DMS79 (cell line): ENCODE measurements around the gene PQBP1.
"Not testable (repeated sequence)": the region's sequence is repeated elsewhere in the genome, so short reads cannot be mapped to it uniquely, and the experiment has no call there.

Experiments used
- DNase-seq: peaks from one replicate; lab custom pipeline; 2025; lab: John Stamatoyannopoulos, UW

Gene PQBP1, protein sequence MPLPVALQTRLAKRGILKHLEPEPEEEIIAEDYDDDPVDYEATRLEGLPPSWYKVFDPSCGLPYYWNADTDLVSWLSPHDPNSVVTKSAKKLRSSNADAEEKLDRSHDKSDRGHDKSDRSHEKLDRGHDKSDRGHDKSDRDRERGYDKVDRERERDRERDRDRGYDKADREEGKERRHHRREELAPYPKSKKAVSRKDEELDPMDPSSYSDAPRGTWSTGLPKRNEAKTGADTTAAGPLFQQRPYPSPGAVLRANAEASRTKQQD

DNA sequence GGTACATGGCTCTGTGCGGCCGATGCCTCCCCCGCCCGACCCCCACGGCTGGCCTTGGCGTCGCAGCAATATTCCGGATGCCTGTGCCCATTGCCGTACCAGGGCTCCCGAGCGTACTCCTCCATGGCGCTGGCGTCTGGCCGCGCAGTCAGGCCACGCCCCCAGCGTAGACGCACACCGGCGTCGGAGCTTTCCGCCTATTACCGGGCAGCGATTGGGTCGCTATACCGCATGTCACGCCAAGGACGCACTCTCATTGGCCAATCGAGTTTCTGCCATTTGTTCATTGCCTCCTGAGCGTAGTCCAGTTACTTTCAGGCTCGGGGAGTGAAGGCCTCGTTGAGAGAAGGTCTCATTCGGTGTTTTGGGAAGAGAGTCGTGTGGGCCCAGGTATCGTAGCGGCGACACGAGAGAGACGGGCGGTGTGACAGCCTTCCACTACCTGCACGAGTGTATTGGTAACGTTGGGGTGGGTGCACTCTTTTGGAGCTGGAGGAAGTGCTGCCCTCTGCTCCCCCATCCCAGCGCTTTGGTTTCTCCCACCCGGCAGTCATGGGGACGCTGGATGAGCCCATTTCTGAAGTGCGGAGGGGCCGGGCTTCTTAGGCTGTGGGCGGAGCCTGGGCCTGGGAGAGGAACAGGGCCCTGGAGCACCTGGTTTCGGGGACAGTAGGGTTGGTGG lies at the start of gene PQBP1, which contains the start of gene TIMM17B:
Gene PQBP1 (plus strand): TSS at position 306 of the 682 bp plus-strand sequence. CDS start 580 bp downstream, outside the sequence.
Gene TIMM17B (minus strand): TSS at position 144 of the 682 bp plus-strand sequence. CDS start 19 bp downstream, at position 125.
- peak; percentile 79 for DNase-seq

DNA sequence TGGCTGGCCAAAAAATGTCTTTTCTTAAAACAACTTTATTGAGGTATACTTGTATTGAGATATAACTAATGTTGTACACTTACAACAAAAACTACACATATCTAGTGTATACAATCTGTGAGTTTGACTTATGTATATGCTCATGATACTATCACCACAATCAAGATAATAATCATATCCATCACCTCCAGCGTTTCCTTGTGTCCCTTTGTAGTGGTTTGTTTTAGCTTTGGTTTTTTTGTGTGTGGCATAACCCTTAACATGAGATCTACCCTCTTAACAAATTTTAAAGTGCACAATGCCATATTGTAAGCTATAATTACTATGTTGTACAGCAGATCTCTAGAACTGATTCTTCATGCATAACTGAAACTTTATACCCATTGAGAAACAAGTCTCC lies 48.9 kb upstream of the PQBP1 start:
- no peak for DNase-seq

DNA sequence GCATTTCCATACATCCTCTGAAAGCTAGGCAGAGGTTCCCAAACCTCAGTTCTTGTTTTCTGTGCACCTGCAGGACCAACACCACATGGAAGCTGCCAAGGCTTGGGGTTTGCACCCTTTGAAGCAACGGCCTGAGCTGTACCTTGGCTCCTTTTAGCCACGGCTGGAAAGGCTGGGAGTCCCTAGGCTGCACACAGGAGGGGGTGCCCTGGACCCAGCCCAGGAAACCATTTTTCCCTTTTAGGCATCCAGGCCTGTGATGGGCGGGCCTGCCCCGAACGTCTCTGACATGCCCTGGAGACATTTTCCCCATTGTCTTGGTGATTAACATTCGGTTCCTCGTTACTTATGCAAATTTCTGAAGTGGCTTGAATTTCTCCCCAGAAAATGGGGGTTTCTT lies 44.9 kb upstream of the PQBP1 start:
- no peak for DNase-seq

DNA sequence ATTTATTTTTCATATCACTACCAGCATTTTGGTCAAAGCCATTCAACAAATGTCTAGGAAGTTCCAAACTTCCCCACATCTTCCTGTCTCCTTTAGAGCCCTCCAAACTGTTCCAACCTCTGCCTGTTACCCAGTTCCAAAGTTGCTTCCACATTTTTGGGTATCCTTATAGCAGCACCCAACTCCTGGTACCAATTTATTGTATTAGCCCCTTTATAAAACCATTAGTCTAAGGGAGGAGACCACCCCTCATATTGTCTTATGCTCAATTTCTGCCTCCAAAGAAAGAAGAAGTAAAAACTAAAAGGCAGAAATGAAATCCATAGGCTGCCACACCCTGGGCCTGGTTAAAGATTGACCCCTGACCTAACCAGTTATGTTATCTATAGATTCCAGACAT lies 44.2 kb upstream of the PQBP1 start:
- DNase-seq, result not testable (repeated sequence)

DNA sequence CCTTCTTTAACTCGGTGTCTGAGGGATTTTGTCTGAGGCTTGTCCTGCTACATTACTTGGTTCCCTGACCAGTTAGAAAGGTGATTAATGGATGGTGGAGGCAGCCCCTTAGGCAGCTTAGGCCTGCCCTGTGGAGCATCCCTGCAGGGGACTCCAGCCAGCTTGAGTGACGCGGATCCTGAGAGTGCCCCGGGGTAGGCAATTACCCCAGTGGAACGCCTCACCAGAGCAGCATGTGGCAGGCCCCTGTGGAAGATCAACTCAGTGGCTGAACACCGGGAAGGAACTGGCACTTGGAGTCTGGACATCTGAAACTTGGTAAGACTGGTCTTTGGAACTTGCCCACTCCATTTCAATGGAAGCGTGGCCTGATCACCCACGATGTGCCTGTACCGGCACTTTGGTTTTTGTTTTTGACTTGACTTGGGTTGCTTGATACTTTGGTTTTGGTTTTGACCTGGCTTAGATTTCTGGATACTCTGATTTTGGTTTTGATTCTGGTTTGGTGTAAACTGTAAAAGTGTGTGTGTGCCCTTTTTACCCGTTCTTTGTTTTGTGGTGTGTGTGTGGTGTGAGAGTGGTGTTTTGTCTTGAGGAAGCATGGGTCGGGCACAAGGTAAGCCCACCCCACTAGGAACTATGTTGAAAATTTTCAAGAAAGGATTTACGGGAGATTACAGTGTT lies 43.5 kb upstream of the PQBP1 start:
- not testable (repeated sequence) for DNase-seq

DNA sequence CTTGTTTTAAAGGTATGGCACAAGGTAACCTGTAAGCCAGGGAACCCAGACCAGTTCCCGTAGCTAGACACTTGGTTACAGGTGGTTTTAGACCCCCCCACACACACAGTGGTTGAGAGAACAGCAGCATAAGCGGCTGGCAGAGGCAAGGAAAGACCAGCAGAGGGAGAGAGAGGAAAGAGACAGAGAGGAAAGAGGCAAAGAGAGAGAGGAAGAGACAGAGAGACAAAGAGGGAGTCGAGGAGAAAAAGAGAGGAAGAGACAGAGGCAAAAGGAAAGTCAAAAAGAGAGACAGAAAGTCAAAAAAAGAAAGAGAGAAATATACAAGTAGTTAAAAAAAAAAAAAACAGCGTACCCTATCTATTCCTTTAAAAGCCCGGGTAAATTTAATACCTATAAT lies 42.8 kb upstream of the PQBP1 start:
- DNase-seq, result no peak

DNA sequence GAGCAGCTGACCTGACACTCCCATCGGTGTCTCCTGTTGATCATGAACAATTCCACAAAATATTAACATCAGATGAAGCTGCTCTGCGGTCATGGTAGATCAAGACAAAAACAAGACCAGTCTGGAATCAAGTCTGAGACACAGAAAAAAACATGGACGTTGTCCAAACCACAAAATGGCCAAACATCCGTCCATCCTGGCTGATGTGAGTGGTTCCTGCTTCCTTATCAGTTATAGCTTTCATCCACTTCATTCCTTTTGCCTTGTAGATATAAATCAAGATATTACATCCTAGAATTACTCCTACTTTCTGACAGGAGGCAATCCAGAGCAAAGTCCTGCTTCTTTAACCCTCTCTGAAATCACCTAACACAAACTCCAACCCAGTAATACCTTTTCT lies 33.5 kb upstream of the PQBP1 start:
- no peak for DNase-seq

DNA sequence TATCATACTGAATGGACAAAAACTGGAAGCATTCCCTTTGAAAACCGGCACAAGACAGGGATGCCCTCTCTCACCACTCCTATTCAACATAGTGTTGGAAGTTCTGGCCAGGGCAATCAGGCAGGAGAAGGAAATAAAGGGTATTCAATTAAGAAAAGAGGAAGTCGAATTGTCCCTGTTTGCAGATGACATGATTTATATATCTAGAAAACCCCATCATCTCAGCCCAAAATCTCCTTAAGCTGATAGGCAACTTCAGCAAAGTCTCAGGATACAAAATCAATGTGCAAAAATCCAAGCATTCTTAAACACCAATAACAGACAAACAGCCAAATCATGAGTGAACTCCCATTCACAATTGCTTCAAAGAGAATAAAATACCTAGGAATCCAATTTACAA lies 25.7 kb upstream of the PQBP1 start:
- DNase-seq, result not testable (repeated sequence)

DNA sequence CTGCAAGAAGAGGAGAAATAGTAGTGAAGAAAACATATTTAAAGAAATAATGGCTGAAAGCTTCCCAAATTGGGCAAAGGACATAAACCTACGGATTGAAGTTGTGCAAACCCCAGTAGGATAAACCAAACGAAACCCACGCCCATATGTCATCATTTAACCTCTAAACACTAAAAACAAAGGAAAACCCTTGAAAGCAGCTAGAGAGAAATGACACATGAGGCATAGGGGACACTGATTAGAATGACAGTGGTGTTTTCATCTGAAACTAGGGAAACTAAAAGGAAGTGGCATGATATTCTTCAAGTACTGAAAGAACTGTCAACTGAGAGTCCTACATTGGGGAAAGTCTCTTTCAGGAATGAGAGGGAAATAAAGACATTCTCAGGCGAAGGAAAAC lies 20.8 kb upstream of the PQBP1 start:
- DNase-seq, result not testable (repeated sequence)

DNA sequence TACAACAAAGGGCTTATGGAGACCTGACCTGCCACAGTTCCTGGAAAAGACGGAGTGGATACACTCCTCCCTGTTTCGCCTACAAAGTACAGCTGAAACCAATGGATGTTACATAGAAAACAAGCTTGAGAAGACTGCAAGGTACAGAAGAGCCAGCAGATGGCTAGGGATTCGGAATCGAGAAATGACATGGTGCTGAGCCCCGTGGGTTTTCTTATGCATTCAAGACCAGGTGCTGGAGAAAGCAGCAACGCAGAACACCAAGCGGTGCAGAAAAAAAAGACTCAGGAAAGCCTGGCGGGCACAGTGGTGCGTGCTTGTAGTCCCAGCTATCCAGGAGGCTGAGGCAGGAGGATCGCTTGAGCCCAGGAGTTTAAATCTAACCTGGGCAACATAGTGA lies 14.0 kb upstream of the PQBP1 start:
- no peak for DNase-seq

DNA sequence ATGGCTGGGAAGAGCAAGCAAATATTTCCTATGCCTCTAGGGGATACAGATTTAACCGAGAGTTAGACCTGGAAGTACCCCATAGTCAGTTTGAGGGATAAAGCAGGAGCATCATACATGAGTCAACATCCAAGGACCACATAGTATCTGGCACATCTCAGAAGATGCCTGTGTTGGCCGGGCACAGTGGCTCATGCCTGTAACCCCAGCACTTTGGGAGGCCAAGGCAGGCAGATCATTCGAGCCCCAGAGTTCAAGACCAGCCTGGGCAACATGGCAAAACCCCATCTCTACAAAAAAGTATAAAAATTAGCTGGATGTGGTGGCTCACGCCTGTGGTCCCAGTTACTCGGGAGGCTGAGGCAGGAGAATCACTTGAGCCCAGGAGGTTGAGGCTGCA lies 11.1 kb upstream of the PQBP1 start:
- DNase-seq, result not testable (repeated sequence)

DNA sequence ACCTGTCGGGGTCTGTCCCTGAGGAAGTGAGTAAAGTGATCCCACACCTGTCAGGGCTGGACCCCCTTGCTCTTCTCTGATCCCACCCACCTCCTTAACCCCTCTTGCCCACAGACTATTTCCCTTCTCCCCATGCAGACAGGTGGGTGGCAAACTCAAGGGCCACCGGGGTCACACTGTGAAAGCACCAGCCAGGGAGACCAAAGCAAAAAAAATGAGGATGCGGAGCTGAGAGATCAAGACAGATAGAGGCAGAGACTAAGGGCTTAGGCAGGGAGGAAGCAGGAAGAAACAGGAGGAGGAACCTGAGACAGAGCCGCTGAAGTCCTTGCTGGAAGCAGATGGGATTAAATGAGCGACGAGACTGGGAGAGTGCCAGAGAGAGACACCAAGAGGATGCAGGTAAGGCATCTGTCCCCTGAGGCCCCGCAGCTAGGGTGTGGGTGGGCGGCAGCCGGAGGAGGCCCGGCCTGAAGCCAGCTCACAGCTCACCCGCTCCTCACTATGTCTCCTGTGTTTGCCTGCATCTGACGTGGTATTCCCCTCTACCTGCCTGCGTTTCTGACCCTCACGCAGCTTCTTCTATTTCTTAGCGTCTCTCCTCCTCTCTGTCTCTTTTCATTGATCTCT lies 7.3 kb upstream of the PQBP1 start:
- DNase-seq, result no peak

DNA sequence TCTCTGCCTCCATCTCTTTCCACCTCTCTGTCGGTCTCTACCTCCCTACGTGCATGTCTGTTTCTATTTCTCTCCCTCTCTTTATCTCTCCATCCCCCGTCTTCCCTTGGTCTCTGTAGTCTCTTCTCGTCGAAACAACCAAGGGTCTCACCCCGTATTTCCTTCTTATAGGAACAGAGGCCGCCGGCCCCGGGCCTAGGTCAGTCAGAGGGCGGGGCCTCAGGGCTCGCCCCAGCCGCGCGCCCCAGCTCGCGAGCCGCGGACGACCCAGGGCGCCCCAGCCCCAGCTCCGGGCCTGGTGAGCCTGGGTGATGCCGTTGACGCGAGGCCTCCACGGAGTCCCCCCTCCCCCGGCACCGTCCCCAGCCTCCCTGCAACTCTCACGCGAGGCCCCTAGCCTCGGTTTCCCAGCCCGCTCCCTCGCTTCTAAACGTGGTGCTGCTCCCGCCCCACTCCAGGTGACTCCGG lies 6.8 kb upstream of the PQBP1 start:
- DNase-seq, result no peak

DNA sequence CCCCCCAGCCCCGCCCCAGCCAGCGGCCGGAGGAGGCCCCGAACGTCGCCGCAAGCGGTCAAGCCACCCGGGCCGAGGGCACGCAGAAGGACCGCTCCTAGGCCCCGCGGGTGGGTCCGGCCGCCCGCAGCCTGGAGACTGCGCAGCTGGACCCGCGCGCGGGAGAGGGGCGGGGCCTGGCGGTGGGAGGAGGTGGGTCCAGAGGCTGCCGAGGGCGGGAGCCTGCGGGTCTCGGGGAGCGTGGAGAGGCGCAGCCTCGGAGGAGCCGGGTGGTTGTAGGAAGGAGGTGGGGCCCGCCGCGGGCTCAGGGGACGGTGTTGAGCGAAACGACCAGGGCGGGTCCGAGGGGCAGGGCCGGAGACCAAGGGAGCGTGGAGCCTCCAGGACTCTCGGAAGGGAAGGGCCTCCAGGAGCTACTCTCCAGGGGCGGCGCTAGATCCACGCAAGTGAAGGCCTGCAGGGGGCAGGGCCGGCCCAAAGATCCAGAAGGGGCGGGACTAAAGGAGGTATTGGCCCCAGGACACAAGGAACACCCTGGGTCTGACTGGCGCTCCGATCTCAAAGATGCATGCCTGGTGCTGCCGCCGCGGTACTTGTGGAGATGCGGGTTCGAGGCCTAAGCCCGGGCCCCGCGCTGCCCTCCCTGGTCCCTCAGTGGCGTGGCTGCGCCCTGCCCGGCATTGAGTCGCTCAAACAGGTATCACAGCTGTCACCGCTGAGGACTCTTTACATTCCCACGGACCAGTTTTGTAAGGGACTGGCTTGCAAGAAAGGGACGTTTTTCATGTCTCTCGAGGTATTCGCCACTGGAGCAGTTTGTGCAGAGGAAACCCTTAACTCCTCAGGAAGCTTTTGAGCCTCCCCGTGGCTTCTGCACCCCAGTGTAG lies 6.1 kb upstream of the PQBP1 start:
- peak; percentile 59 for DNase-seq

DNA sequence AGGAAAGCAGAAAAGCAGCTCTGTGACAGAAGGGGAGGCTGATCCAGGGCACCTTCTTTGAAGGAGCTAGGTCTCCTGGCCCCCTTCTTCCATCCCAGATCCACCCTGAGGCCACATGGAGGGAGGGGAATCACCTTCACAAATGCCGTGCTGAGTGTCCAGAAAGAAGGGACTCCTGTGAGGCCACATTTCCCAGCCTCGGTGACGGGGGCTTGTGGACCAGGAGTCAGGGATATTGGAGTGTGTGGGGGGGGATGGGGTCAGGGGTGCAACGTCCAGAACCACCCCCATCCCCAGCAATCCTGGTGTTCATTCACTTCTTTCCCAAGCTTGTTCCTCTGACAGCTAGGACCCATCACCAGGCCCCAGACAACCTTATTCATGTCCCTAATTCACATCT lies 4.8 kb upstream of the PQBP1 start:
- DNase-seq, result no peak

DNA sequence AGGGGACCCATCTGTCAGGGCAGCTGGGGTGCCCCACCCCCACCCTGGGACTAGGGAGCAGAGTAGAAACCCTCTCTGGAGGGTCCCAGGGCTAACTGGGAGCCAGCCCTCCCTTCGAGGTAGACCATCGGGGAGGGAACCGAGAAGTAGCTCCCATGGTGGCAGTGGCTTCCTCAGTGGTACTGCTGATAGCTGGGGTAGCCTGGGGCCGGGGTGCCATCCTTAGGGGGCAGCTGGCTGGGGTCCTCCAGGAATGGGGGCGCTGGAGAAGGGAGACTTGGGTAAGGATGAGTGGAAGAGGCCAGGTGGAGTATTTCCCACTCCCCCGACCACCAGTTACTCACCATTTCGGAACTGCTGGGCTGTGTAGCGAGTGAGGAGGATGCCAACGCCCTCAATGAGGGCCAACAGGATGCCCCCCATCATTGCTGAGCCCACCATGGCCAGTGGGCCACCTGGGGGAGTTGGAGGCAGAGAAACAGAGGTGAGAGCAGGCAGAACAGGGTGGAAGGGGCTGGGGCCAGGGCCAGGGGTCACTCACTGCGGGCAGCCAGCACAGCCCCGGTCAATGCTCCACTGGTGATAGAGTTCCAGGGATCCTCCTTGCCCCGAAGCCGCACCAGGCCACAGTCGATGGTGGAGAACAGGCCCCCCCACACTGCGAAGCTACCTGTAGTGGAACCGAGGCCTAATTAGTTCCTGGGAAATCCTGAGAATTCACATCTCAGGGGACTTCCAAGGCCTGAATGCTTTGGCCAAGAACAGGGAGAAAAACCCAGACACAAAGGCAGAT lies 4.0 kb upstream of the PQBP1 start:
- DNase-seq, result no peak

DNA sequence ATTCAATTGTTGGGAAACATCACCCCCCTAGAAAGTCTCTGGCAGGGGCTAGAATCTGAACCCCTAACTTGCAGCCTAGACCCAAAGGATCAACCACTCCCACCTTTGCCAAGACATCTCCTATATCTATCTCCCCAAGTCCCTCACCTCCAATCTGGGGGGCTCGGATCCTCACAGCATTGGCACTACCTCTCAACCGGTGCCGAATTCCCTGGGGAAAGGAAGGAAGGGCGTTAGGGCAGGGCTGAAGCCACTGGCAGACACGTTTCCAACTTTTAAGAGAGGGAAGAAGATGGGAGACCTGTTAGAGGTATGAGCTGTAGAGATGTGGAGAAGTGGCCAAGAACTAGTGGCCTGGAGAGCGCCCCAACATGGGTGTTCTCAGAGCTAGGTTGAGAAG lies 2.8 kb upstream of the PQBP1 start:
- DNase-seq, result no peak

DNA sequence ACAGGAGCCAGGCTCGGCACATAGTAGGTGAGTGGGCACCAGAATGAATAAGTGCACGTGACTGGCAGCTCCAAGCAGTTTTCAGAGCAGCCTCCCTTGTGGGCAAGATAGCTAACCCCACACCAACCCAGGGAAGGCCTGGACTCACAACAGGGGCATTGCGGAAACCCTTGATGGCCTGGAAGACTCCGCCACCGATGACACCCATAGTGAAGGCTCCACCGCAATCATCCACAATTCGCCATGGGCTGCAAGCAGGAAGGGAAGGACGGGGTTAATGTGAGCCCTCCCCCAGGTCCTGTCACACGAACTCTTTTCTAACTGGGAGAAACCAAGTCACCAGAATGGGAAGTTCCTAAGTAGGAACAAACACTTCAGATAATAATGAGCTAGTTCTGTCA lies 1.1 kb upstream of the PQBP1 start:
- no peak for DNase-seq

DNA sequence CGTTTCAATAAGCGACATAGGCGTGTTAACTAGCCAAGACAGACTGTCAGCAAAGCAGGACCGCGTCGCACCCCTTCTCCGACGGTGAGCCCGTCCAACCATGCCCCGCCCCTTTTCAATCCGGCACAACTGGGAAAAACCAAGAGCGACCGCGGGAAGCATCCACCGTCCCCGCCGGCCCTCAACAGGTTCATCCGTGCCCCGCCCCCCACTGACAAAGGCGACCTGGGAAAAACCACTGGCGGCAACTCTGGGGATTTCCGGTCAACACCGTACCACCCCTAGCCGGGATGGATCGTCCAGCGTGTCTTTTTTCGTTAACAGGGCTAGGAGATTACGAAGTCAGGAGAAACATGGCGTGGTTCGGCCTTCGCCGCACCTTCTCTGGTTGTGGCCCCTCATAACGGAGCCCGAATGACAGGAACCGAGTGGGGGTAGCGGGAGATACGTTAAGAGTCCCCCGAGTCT lies 539 bp upstream of the PQBP1 start:
- peak; percentile 33 for DNase-seq

DNA sequence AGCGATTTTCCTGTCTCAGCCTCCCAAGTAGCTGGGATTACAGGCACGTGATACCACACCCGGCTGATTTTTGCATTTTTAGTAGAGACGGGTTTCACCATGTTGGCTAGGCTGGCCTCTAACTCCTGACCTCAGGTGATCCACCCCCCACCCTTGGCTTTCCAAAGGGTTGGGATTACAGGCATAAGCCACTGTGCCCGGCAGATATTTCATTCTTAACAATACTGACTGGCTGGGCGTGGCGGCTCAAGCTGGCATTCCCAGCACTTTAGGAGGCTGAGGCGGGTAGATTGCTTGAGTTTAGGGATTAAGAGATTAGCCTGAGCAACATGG lies 1.3 kb downstream of the PQBP1 start:
- no peak for DNase-seq

DNA sequence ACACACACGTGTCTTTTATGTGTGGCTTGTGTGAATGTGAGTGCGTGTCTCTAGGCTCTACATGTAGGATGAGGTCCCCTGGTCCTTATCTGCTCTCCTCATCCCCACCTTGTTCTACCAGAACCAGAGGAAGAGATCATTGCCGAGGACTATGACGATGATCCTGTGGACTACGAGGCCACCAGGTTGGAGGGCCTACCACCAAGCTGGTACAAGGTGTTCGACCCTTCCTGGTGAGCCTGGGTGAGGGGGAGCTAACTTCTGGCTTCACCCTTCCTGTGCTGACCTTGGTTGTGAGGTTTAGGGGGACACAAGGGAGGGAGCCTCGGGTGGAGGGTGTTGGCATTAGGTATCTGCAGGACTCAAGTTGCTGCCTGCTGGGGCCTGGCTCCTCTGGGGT lies 3.3 kb downstream of the PQBP1 start:
- DNase-seq, result no peak
